HG03064 (cell line): Measurements from ENCODE around the gene PARD3.
"Not testable (repeated sequence)": the region's sequence is repeated elsewhere in the genome, so short reads cannot be mapped to it uniquely, and the experiment has no call there.

ENCODE experiments used
- ATAC-seq: cut with Tn5 transposase; IDR thresholded peaks from one replicate; pipeline ENCODE4 v1.9.1; 2021; ENCODE audit warnings: low read depth; ENCODE audit not compliant: unreplicated experiment

PARD3 gene

DNA sequence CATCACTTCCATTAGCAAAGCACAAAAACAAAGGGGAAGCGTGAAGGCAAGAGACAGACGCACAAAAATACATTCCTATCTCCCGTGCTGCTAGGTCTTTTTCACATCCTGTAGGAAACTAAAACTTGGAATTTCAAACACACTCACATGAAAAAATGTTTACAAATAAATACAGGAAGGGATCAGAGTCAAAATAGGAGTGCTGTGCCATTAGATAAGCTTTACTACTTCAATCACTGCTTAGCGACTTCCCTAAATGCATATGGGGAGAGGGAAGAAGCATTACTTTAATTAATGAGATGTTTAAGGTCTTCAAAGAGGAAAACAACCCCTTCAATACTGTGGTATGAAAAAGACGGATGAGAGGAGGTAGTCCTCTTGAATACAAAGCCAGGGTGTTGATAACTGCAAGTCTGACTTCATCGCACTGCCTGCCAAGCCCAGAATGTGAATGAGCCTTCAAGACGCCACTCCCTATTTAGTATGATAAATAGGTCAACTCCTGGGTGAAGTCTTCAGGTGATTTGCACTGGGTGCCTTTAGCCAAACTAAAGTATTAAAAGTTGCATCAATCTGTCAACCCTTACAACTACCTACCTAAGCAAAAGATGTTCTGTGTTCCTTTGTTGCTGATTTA lies 13.9 kb downstream of the PARD3 start:
- no peak for ATAC-seq

DNA sequence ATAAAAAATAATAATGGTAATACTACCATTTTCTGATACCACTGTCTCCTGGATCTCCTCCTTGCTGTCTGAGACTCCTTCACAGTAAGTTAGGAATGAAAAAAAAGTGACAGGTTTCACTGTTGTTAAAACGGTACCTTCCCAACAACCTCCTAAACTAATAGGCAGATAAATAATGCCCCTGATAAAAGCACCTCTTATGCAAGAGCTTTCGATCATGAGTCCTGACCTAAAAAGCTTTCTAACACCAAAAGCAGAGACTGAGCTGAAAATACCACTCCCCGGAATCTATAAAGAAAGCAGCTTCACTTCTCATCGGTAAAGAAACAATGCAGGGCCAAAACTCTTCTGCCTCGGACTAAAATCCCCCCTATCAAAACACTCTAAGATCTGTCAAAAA lies 14.5 kb downstream of the PARD3 start:
- no peak for ATAC-seq

DNA sequence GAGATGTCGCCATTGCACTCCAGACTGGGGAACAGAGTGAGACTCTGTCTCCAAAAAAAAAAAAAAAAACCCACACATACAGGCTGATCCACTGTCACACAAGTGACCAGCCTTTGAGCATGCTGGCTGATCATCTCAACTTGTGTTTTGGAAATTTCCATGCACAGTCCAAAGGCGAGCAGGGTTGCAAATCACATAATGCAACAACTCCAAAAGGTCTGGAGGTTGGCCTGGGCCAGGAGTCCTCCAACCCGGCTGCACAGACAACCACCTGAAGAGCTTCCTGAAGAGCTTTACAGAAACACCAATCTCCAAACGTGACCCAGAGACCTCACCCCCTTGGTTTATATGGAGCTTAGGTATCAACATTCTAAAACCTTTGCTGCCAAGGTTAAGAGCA lies 16.4 kb downstream of the PARD3 start:
- ATAC-seq = no peak

DNA sequence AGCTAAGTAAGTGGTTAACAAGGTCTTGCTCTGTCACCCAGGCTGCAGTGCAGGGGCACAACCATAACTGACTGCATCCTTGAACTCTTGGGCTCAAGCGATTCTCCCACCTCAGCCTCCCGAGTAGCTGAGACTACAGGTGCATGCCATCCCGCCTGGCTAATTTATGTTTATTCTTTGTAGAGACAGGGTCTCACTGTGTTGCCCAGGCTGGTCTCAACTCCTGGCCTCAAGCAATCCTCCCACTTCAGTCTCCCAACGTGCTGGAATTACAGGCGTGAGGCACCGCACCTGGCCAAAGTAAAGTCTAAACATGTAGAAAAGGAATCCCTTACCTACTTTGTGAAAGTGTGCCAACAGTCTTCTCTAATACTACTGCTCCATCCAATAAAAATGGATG lies 17.9 kb downstream of the PARD3 start:
- ATAC-seq = no peak

DNA sequence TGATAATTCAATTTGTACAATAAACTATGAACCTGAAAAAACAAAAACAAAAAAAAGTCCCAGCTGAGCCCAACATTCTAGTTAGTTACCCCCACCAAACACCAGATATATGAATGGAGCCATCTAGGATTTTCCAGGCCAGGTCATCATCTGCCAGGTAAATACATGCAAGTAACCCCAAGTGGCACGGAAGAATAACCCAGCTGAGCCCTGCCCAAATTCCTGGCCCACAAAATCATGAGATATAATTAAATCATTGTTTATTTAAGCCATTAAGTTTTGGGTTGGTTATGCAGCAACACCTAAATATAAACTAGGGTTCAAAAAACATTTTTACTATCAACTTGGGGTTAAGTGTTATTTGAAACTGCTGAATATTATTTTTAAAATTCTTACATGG lies 19.0 kb downstream of the PARD3 start:
- no peak for ATAC-seq

DNA sequence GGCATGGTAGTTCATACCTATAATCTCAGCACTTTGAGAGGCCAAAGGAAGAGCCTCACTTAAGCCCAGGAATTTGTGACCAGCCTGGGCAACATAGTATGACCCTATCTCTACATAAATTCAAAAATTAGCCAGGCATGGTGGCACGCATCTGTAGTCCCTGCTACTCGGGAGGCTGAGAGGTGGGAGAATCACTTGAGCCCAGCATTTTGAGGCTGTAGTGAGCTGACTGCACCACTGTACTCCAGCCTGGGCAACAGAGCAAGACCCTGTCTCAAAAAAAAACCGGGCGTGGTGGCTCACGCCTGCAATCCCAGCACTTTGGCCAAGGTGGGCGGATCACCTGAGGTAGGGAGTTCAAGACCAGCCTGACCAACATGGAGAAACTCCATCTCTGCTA lies 19.8 kb downstream of the PARD3 start:
- no peak for ATAC-seq

DNA sequence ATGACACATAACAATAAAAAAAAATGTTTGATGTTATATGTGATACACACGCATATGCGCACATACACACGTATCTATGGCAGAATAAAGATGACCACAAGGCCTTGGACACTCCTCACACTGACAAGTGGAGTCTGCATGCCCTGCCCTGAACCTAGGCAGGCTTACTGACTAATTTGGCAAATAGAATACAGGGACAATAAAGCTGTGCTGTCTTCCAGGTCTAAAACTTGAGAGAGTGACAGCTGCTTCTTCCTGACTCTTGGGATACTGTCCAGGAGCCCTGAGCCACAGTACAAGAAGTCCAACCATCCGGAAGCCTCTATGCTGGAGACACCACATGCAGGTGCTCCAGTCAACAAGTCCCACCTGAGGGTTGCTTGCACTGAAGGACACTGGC lies 20.3 kb downstream of the PARD3 start:
- ATAC-seq = no peak

DNA sequence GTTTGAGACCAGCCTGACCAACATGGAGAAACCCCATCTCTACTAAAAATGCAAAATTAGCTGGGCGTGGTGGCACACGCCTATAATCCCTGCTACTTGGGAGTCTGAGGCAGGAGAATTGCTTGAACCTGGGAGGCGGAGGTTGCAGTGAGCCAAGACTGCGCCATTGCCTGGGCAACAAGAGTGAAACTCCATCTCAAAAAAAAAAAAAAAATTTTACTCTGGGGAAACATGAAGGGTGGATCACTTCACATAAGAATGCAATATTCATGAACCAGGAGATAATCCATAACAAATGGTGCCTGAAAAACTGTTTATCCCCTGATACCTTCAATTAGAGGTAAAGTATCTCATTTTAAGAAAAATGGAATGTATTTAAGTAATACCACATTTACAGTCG lies 21.5 kb downstream of the PARD3 start:
- ATAC-seq = not testable (repeated sequence)

DNA sequence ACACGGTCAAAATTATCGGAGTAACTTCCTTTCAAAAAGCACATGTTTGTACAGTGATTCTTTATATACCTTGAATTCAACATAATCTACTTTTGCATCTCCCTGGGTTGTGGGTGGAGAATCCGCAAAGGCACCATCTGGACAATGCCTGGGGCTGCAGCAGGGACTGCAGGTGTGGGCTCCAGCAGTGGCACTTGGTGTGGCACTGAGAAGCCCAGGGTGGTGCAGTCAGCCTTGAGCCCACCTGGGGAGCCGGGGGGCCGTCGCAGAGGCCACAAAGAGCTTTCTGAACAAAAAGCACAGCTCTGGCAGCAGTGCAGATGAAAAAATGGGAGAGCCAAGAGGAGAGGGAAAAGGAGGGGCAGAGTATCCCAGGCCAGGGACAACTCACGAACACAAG lies 22.2 kb downstream of the PARD3 start:
- ATAC-seq = no peak

DNA sequence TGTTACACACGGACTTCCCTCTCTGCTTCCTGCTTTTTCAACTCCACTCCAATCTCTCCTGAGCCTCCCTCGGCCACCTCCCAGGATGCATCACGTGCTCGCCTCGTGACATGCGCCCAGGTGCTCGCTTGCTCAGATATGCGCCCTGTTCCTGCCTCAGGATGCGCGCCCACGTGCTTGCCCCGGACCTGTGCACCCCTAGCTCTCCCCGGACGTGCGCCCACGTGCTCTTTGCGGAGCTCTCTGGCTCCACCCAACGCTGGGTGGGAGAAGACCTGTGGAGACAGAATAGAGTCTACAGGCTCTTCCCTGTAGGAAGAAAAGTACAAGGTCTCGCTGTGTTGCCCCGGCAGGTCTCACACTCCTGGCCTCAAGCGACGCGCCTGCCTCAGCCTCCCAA lies 23.1 kb downstream of the PARD3 start:
- no peak for ATAC-seq

DNA sequence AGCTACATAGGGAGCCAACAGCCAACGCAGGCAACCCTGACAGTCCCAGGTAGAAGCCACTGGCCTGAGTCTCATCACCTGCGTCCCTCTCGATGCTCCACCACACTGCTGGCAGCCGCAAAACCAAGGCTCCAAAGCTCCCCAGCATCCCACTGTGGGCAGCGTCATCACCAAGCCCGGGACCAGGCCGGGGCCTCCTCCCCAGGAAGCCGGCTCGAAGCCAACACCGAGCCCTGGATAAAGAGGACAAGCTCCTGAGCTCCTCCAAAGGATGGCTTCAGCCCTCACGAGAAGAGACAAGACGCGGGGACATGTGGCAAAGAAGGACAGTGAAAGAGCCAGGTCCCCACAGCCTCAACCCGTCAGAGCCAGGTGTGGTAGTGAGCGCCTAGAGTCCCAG lies 23.9 kb downstream of the PARD3 start:
- no peak for ATAC-seq

DNA sequence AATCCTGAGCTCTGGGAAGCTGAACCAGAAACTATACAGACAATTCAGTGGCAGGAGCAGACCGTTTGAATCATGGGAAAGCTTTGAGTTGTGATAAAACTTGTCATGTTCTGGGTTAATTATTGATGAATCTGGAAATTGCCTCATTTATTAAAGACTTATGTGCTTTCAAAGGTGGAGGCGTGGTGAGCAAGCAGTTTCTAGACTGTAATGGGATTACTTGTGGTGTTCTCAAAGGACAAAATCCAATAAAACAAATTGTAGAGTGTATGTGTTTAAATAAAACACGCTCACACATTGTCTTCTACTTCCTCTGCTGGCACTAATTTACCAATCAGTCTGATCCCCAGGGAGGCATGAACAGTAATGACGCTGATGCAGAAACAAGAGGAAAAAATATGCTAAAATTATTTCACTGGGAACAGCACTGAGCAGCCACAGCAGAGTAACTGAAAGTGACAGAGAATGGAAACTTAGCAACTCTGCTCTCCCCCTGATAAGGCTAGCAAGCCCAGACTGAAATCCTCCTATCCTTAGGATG lies 25.1 kb downstream of the PARD3 start:
- no peak for ATAC-seq

DNA sequence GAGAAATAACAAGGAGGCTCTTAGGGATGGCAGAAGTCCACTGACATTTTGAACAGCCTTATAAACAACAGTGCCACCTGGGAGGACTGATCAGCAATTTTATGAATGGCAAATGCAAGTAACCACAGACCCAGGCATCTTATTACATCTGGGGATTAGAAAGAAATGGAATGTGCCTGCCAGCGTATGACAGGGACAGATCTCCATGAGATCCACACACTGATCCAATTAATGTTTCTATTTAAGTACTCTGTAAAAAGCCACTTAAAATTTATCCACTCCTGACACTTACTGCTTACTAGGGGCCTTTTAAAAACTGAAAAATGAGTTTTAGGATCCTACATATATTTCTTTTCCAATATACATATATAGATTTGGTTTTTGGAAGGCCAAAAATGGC lies 28.6 kb downstream of the PARD3 start:
- ATAC-seq = no peak

DNA sequence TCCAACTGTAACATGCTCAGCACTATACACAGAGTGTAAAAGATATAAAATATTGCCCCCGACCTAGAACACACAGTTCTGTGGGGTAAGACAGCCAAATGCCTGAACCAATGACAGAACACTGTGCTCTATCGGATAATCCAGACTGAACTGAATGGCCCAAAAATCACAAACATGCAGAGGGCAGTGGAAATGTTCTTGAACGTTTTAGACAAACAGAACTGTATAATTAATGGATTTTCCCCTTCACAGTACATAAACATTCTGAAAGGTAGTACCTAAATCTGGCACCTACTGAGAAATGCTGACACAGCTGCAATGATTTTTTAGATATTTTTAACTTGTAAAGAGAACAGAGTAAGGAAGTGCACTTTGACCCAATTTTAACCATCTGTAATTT lies 33.4 kb downstream of the PARD3 start:
- ATAC-seq = no peak

DNA sequence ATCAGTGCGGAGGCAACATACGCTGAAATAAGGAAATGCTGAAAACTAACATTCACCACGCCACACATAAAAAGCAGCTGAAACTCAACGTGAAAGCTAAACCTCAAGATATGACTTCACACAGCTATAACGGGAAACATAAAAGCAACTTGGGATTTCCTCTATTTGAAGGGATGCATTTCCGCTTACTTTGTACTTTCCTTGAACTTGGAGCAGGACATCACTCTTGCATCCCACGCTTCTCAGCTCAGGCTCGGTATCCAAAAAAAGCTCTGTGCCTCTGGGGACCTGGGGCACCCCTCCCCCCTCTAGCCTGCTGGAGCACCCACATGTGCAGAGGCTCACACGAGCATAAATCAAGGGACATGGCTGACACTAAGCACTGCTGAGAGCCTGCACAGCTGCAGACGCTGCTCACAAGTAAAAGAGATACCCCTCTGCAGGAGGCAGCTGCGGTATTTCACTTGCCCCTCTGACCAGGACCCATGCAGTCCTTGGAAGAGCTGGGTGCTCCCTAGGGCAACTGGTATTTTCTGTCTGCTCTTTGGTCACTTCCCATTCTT lies 34.2 kb downstream of the PARD3 start:
- no peak for ATAC-seq

DNA sequence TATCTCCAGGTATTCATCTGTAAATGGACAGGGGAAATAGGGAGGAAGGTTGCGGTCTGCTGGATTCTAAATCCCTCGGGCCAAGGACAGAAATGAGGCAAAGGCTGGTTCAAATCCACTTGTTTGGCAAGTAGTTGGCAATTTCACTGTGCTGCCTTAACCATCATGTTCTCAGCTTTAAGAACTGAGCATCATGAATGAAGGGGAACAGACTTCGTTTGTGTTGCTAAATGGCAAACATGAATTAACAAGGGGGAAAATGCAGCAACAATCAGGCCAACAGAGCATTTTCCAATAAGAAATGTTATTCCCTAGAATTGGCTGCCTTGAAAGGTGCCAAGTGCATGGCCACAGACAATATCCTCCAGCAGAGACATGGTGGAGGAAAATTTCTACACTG lies 36.9 kb downstream of the PARD3 start:
- no peak for ATAC-seq

DNA sequence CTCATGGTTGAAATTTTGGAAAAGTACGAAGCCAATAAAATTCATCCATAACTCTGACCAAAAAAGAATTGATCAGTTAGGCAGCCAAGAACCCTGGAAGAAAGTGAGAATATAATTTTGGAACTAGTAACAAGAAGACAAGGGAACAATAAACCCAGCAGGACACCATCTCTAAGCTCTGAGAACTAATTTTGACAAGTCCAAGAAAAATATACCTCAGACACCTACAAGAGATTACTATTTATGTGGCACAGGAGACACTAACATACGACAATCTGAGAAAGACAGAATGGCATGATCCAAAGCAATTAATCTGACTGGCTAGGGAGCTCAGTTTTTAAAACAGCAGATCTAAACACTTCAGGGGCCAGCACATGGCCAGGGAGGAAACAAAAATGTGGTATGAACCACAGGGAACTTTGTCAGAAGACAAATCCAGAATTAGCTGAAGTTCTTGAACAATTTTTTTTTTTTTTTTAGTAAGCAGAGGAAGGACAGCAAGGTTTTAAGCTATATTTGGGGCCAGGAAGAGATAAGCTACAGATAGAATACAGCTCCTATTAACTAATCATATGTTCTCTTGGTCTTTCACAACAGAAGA lies 38.9 kb downstream of the PARD3 start:
- no peak for ATAC-seq

DNA sequence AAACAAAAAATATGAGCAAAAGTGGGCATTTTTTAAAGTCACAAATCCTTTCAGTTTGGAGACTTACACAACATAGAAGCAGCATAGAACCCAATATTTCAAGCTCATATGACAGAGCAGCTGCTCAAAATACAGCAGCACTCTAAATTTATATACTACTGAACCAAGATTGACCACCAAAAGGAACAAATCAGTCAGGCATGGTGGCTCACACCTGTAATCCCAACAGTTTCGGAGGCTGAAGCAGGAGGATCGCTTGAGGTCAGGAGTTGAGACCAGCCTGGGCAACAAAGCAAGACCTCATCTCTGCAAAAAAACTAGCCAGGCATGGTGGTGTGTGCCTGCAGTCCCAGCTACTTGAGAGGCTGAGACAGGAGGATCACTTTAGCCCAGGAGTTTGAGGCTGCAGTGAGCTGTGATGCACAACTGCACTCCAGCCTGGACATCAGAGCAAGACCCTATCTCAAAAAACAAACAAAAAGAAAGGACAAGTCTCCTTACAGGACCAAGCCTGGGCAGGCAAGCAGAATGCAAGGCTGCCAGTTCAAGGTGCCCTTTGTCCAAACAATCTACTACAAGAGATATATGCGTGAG lies 40.0 kb downstream of the PARD3 start:
- no peak for ATAC-seq

DNA sequence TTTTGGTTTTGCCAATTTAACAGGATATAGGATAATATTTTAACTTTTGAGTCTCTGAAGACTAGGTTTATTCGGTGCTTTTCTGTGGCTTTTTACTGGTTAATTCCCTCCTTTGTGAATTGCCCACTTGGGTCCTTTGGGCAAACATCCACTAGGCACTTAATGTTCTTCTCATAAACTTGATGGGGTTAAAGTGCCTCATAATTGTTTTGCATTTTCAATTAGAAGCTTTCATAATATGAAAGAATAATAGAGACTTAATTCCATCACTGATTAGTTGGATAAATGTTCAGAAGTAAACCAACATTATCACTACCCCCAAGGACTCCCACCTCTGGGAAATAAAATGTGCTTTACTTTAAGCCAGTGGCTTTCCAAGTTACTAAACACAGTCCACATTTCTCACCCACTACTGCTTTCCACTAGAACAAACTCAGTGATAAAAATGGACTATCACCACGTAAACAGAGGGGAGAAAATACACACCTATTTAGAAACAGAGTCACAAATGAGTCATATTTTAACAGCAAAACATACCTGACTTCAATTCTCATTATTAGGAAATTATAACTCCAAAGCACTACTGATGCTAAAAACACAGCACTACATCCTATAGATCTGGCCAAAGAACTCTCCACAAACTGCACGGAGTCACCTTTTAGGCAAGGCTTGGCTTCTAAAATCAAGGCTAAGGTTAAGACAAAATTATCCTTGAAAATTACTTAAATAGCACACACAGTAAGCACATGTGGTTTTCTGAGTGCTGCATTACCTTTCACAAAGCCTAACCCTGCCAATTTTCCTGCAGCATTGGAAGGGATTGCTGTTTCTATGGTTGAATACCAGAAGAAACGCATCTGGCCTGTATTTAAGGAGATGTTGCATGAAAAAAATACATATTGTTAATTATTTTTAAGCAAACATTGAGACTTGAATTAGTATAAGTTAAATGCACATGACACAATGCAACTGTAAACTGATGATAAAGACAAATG lies 41.2 kb downstream of the PARD3 start:
- ATAC-seq = no peak

DNA sequence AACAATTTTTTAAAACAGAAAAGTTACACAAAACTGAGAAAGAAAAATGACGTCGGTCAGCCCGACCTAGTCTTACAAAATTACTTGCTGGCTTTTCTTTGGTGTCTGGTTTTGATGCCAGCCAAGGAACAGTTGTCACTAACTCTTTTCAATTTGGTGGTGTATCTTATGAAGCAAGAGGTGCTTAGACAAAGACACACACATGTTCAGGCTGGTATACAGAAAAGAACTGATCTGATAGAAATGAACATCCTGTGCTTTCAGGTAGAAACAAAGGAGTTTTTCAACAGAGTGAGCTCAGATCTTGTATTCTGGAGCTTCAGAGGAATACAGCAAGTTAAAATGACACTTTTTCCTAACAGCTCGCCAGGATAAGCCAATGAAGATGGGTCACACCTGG lies 43.6 kb downstream of the PARD3 start:
- no peak for ATAC-seq

DNA sequence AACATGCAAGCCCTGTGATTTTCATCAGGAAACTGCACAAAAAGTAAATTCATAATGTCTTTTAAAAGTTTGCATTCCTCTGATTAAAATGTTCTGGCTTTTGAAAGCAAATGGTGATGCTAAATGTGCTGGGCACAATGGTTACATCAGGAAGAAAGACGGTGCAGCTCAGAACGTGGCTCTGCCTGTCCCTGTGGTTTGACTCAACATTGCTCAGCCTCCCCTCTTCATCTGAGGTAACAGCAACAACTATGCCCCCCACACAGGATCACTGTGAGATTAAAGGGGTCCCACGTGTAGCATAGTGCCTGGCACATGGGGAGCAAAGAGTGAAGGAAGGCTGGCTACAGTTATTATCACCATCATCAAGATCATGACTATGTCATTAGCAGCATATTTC lies 44.0 kb downstream of the PARD3 start:
- ATAC-seq = no peak
